NCI-H2196 (cell line): ENCODE measurements around the gene FRS3.
"Not testable (repeated sequence)": the region's sequence is repeated elsewhere in the genome, so short reads cannot be mapped to it uniquely, and the experiment has no call there.

Experiments used
- DNase-seq: peaks from one replicate; lab custom pipeline; 2025; ENCODE audit not compliant: unreplicated experiment; lab: John Stamatoyannopoulos, UW

The FRS3 gene, protein sequence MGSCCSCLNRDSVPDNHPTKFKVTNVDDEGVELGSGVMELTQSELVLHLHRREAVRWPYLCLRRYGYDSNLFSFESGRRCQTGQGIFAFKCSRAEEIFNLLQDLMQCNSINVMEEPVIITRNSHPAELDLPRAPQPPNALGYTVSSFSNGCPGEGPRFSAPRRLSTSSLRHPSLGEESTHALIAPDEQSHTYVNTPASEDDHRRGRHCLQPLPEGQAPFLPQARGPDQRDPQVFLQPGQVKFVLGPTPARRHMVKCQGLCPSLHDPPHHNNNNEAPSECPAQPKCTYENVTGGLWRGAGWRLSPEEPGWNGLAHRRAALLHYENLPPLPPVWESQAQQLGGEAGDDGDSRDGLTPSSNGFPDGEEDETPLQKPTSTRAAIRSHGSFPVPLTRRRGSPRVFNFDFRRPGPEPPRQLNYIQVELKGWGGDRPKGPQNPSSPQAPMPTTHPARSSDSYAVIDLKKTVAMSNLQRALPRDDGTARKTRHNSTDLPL

DNA sequence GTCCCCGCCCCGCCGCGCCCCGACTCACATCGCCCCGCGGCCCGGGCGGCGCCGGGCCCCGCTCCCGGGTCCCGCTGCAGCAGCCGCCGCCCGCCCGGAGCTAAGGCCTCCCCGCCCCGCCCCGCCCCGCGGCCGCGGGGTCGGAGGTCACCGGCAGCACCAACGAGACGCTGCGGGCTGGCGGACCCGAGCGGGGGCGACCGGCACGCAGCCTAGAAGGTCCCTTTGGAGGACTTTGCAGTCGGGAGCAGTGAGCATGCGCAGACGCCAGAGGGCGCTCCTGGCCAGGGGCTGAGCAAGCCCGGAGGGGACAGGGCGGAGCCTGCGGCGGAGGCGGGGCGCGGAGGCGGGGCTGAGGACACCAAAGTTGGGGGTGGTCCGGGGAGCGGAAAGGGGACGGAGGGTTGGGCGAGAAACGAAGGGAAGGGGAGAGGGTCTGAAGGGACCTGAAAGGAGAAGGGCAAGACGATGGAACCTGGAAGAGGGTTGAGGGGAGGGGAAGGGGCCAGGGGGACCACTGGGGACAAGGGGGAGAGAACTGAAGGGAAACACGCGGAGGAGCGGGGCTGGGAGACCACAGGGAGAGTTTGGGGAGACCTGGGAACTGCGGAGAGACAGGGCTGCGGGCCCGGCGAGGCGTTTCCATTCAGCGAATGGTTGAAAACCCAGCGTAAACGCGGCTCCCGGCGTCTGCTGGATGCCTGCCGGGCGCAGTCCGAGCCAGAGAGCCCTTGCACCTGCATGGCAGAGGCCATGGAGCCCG, at the start of gene FRS3:
FRS3 (minus strand) TSS at position 113 of the 763 bp plus-strand sequence. CDS start 2,913 bp downstream, outside the sequence.
- DNase-seq = peak; percentile 97

DNA sequence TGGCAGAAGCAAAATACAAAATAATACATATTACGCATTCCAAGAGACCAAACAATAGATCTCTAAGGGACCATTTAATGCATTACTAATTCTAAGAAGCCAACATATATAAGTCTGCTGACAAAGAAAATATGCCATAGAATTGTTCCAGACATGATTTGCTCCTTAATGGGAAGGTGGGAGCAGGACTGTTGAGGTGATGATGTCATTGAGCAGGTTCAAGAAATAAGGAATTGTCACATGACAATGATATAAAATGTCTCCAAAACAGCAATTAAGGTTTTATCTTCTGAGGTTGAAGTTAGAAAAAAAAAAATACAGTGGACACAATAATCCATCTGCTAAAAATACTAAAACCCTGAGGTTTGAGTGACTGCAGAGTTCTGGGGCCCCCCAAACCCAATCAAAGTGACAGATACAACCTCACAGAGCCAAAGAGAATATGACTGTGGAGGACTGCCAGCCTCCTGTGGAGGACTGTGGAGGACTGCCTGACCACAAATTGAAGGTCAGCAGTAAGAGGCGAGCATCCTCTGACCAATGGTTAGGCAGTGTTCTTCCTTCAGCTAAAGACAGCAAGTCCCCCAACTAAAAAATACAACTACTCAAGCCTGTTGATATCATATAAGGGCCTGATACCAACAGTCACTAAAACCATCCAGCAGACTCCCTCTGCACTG, 46.8 kb upstream of the FRS3 start:
- no peak for DNase-seq

DNA sequence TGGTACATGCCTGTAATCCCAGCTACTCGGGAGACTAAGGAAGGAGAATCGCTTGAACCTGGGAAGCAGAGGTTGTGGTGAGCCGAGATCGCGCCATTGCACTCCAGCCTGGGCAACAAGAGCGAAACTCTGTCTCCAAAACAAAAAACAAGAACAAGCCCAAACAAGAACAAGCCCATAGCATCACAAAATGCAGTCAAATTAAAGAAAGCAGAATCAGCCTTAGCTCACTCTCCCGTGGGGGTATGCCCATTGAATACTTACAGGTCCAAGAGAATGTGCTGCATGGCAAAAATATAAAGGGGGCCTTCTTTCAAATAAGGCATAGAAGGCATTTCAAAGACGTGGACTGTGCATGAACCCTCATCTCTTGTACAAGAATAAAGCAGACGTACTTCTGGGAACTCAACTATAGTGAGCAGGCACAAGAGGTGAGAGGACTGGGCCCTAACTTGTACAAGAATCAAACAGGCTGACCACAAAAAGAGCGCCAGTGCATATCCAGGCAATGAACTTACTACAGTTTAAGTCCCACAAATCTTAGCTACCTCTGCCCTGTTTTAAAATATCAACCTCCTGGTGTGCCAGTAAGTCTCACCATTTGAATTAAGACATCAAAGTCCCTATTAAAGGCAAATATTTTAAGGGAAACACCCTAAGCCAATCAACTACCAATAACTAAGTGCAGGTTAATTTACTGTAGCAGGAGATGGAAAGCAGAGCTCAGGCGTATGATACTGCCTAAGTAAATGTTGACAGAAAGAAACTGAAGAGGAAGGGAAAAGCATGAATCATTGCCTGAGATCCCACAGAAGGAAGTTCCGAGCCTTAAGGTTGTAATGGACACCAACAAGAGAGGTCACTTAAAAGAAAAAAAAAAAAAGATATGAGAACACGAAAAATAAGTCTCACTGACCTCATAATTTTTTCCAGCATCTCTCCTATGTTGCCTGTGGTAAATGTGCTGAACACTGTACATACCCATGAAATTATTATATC, 45.2 kb upstream of the FRS3 start:
- peak; percentile 26 for DNase-seq

DNA sequence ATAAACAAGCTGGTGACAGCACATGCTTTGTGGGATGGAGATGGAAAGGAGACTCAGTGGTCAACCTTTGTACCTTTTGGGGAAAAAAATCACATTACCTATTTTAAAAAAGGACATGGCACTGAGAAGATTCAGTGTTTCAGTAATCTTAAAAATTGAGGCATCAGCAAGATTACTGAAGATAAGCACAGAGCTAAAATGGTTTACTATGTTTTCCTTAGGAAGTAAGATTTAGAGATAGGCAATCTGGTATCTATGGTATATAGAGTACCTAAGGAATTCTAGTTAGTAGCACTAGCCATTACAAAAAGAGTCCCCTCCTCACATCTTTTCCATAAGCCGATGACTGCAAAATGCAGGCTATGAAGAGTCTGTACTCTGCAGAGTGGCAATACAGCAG, 43.5 kb upstream of the FRS3 start:
- DNase-seq = no peak

DNA sequence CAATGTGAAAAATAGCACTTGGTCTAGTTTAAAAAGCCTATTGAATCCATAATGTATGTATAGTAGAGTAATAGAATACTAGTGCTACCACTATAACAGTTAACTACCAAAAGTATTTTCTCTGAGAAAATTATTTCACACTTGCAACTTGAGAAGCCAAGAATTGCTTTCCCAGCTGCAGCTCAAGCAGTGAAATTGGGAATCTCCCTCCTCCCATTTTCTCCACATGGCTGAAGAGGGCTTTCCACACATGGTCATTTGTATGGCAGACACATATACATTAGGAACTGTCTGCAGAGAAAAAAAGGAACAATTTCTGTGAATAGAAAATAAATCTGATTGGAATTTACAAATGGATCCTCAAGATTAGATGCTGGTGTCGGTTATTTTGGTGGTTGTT, 42.3 kb upstream of the FRS3 start:
- DNase-seq = no peak

DNA sequence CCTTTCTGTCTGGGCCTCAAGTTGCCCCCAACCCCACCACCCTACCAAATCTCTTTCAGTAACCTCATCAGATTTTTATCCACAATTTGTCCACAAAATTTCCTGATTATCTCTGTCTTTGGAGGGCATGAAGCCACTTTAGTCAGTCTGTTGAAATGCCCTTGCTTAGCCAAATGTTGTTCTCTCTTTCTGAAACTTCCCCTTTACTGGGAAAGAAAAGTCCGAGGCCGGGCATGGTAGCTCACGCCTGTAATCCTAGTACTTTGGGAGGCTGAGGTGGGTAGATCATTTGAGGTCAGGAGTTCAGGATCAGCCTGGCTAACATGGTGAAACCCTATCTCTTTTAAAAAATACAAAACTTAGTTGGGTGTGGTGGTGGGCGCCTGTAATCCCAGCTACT, 41.6 kb upstream of the FRS3 start:
- DNase-seq = no peak

DNA sequence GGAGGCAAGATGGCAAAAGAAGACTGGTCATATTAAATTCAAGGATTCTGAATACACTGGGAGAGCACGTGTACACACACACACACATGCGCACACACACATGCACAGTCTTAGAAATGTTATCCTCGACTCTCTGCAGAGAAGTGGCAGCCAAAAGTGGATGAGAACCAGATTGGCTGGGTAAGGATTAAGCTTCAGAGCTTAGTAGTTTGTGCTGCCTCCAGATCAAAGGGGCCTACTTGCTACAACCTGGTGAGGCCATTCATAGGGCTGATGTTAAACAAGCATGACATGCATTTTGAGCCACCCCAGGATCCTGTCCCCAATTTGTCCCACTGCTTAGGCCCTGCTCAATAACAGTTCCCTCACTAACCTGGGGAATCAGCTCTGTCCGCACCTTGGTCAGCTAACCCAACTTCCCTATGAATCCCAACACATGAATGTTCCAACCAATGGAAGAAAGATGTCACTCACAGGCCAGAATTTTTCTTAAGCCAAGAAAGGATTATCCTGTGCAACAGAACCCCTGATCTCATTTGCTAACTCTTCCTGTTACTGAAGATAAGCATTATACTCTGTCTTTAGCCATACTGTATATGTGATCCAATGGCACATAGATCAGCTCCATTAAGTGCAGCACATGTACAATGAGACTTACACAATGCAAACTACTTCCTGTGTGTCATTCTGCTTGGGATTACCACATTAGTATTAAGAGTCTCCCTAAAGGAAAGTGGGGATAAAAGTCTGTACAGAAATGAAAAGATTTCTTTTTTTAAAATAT, 38.8 kb upstream of the FRS3 start:
- no peak for DNase-seq

DNA sequence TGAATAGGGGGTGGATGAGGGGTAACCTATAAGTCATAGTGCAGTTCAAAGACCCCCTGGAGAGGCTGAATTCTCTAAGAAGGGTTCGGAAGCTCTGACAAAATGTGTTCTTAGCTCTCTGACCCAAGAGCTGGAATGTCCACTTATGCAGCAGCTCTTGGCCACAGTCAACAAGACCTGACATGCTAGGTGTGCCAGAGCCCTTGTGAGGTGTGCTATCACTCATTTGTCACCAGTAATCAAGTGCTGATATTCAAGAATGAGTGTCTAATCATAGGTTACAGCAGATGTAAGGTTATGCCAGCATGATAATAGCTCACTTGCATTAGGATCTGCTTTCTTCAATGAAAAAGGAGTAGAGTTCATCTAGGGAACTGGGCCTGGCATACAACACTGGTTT, 35.9 kb upstream of the FRS3 start:
- no peak for DNase-seq

DNA sequence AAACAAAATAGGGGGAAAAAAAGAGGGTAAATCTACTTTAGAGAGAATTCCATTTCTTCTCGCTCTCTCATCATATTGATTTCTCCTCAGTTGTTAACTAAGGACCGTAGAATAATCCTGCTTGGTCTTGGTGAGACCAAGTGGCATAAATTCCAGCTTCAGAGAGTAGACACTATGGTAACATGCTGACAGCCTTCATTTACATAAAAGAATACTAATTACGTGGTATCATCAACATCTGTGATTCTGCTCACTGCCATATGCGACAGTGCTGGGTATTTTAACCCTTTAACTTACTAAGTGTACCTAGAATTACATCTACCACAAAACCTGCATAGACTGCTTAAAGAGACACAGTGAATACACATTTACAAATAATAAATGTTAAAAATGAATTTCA, 34.9 kb upstream of the FRS3 start:
- DNase-seq = no peak

DNA sequence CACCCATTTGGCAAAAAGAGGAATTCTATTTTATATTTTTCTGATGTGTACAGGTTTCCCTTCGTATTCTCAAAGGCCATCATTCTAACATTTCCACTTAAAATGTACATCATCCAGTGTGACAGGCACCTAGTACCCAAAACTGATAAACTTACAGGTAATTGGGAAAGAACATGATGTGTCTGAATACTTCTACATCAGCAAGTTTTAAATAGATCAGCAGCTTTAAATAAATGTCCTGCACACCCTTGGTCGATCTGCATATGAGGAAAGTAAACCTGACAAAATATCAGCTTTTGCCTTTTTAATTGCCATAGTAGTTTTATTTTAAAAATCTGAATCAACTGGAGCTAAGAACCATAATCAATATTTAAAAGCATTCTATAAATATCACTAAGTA, 34.3 kb upstream of the FRS3 start:
- no peak for DNase-seq

DNA sequence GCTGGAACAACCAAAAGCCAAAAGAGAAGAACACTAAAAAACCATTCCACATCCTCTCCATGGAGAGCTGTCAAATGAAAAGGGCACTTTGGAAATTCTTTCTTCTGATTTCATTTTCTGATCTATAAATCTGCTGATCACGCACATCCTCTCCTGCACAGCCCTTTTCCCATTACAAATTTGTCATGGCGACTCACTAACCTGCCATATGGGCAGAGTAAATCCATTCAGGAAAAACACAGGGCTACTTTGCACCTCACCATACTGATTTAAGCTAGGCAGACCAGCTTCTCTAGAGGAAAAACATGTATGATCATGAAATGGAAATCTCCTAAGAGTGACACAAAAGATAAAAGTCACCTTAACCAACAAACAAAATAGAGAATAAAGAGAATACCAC, 33.8 kb upstream of the FRS3 start:
- no peak for DNase-seq

DNA sequence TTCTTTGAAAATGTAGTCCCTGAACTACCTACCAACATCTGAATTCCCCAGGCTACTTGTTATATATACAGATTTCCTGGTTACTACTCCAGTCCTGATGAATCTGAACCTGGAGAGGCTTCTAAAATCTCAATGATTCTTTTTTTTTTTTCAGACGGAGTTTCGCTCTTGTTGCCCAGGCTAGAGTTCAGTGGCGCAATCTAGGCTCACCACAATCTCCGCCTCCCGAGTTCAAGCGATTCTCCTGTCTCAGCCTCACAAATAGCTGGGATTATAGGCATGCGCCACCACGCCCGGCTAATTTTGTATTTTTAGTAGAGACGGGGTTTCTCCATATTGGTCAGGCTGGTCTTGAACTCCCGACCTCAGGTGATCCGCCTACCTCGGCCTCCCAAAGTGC, 32.2 kb upstream of the FRS3 start:
- not testable (repeated sequence) for DNase-seq

DNA sequence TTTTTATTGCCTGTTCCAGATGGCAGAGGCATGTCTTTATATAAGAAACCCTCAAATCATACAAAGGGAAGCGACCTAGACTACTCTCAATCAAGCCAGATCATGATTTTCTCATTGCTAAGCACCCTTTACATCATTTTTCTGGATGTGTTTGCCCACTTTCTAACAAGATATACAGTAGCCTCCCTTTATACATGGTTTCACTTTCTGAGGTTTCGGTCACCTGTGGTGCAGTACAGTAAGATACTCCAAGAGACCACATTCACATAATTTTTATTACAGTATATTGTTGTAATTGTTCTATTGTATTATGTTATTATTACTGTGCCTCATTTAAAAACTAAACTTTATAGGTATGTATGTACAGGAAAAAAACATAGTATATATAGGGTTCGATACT, 31.4 kb upstream of the FRS3 start:
- DNase-seq = no peak

DNA sequence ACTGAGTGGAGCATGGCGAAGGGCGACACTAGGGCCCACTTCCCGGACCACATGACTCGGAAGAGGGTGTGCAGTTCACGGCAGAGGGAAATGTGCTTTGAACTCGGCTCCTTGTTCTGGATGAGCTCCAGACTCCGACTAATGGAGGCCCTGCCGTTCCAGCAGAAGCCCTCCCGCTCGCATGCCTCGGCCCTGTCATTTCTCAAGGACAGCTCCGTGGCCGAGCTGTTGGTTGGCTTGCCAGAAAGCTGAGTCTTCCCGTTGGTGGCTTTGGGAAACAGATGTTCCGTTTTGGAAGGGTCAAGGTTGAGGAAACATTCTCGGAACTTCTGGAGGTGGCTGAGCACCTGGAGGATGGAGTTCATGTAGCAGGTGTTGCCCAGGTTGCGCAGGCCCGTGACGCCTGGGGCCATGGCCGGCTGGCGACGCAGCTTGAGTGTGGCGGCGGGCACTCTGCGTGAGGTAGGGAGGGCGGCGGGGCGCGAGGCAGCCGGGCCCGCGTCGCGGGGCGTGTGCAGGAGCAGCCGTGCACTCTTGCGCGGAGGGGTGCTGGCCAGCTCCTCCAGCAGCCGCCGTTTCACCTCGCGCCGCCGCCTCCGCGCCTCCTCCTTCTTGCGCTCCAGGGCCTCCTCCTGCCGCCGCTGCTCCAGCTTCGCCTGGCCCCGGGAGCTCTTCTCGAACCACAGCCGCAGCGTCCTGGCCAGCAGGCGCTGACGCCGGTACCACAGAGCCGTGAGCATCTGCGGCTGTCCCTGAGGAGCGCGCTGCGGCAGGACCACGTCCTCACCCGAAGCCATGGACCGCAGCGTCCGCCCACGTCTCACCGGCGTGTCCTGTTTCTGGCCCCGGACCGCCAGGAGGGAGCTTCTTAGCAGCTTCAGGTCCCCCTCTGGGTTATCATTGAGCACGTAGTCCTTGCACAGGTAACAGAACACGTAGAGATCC, 26.4 kb upstream of the FRS3 start:
- no peak for DNase-seq

DNA sequence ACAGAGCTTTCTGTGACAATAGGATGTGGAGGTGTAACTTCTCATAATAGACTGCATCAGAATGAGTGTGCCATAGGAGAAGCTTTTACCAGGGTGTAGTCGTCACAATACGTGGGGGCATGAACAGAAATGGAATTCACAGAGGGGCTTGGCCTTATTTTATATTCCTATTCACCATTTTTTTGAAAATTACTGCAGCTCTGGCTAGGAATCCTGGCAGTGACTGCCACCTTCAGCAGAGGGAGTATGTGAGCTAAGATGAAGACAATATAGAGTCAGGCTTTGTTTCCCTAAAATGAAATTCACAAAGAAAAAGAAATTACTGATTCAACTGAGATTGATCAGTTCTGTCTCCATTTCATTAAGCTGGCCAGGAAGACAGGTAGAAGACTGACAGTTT, 21.7 kb upstream of the FRS3 start:
- DNase-seq = no peak

DNA sequence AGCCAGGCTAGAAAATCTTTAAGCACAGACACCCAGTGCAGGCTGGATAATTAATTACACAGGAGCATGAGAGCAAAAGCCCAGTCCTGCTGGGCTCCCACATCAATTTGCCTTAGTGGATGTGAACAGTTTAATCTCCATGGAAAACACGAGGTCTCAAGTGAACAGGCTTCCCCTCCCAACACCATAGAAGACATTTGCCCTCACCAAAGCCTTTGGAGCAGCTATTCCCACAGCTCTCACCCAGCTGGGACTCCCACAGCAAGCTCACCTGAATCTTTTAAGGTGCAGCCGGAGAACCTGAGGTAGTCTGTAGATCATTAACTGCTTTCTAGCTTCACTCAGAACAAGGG, 19.8 kb upstream of the FRS3 start:
- no peak for DNase-seq

DNA sequence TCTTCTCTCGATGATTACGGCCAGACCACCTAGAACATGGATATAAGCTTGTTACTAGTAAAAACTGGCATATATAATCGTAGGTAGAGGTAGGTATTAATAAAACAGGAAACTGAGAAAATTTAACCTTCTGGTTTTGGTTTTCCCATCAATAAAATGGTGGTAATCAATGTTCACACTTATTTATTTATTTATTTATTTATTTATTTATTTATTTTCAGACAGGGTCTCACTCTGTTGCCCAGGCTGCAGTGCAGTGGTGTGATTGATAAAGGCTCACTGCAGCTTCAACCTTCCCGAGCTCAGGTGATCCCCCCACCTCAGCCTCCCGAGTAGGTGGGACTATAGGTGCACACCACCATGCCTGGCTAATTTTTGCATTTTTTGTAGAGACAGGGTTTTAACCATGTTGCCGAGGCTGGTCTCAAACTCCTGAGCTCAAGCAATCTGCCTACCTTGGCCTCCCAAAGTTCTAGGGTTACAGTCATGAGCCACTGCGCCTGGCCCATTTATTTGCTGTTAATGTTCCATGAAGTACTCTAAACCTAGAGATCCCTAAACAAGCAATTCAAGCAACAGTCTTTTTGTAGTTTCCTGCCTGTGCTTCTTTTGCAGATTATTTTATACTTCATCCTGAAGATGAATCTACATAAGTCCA, 19.3 kb upstream of the FRS3 start:
- no peak for DNase-seq

DNA sequence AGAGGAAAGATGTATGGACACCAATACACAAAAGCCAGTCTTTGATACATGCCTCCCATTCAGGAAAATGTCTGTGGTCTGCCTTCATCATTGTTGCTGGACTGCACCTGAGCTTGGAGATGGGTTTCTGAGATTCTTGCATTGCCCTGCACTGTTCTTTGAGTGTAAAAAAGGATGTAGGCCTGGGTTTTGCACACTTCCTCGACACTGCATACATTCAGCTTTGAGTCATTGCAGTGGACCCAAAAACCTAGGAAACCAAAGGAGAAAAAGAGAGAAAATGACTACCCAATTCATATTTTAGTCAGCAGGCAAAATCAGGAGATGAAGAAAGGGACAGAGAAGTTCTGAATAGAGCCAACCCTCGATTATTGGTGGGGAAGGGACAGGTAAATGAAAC, 16.8 kb upstream of the FRS3 start:
- DNase-seq = no peak
